Stimulated activated naive CD8-positive, alpha-beta T cell treated with anti-CD3 and anti-CD28 coated beads, Interleukin-15, Interleukin-2, amounts not matched to agents 100 ng/mL and 50 ng/mL, for 24 hours (primary cell): Measurements from ENCODE around the gene C5AR2.
"Not testable (repeated sequence)": the region's sequence is repeated elsewhere in the genome, so short reads cannot be mapped to it uniquely, and the experiment has no call there.

Source experiments
- H3K27ac Mint-ChIP-seq: one replicate; pipeline ENCODE4 v1.8.0; 2021; ENCODE audit warnings: mild to moderate bottlenecking, mixed read lengths
- H3K27me3 Mint-ChIP-seq: one replicate; pipeline ENCODE4 v1.8.0; 2021; ENCODE audit warnings: mixed read lengths
- H3K36me3 Mint-ChIP-seq: one replicate; pipeline ENCODE4 v1.8.0; 2021; ENCODE audit warnings: low read depth, mixed read lengths
- H3K4me1 Mint-ChIP-seq: one replicate; pipeline ENCODE4 v1.8.0; 2021; ENCODE audit warnings: low read depth, mixed read lengths
- H3K4me3 Mint-ChIP-seq: one replicate; pipeline ENCODE4 v1.8.0; 2021; ENCODE audit warnings: mild to moderate bottlenecking, mixed read lengths
- H3K9me3 Mint-ChIP-seq: one replicate; pipeline ENCODE4 v1.8.0; 2021; ENCODE audit warnings: mixed read lengths

C5AR2 gene

DNA sequence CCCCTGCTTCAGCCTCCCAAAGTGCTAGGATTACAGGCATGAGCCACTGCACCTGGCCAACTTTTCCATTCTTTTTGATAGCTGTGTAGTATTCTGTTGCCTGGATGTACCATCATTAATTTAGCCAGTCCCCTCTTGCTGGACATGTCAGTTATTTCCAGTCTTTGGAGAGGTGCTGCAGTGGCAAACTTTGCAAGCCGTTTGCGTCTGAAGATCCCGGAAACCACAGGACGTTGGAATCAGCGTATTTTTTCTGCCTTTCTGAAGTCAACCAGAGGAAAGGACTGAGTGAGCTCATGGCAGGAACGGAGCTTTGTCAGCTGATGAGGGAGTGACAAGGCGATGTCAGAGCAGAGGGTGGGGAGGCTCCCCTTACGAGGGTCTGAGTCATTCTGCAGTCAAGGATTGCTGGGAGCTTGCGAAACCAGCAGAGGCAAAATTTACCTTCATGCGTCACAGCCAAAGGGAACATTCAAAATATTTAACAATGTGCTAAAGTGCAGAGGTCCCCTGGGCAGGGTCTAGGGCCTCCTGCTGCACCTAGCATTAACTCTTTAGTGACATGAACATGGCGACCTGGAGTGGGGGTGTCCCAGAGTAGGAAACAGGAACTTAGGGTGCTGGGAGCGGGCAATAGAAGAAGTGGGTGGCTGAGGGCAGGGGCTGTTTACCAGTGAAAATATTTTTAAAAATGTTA, 16.7 kb upstream of the C5AR2 start:
- no peak overlapping the region for H3K4me3 Mint-ChIP-seq
- H3K36me3 Mint-ChIP-seq: no peaks in the 10 kb centered on the region
- no peaks in the 10 kb centered on the region for H3K9me3 Mint-ChIP-seq
- H3K4me1 Mint-ChIP-seq: no peaks in the 10 kb centered on the region
- H3K27me3 Mint-ChIP-seq: peaks cover 20% of the 10 kb centered on the region
- H3K27ac Mint-ChIP-seq: no peak overlapping the region

DNA sequence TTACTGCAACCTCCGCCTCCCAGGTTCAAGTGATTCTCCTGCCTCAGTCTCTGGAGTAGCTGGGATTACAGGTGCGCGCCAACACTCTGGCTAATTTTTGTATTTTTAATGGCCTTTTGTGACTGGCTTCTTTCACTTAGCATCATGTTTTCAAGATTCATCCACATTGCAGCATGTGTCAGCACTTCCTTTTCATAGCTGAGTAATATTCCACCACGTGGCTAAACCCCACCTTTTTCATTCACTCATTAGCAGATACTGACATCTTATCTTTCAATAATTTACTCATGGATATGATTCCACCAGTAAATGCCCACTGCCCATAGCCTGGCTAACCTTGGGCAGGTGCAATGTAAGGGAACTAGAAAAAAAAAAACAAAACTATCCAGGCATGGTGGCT, 15.5 kb upstream of the C5AR2 start:
- Mint-ChIP-seq H3K27ac (no peak overlapping the region), H3K4me3 (no peak overlapping the region), H3K36me3 (no peaks in the 10 kb centered on the region), H3K27me3 (peaks cover 26% of the 10 kb centered on the region), H3K9me3 (no peaks in the 10 kb centered on the region), H3K4me1 (no peaks in the 10 kb centered on the region)

DNA sequence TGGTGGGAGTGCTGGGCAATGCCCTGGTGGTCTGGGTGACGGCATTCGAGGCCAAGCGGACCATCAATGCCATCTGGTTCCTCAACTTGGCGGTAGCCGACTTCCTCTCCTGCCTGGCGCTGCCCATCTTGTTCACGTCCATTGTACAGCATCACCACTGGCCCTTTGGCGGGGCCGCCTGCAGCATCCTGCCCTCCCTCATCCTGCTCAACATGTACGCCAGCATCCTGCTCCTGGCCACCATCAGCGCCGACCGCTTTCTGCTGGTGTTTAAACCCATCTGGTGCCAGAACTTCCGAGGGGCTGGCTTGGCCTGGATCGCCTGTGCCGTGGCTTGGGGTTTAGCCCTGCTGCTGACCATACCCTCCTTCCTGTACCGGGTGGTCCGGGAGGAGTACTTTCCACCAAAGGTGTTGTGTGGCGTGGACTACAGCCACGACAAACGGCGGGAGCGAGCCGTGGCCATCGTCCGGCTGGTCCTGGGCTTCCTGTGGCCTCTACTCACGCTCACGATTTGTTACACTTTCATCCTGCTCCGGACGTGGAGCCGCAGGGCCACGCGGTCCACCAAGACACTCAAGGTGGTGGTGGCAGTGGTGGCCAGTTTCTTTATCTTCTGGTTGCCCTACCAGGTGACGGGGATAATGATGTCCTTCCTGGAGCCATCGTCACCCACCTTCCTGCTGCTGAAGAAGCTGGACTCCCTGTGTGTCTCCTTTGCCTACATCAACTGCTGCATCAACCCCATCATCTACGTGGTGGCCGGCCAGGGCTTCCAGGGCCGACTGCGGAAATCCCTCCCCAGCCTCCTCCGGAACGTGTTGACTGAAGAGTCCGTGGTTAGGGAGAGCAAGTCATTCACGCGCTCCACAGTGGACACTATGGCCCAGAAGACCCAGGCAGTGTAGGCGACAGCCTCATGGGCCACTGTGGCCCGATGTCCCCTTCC, 11.8 kb upstream of the C5AR2 start:
- no peaks in the 10 kb centered on the region for H3K4me1 Mint-ChIP-seq
- peaks cover 41% of the 10 kb centered on the region for H3K27me3 Mint-ChIP-seq
- no peak overlapping the region for H3K27ac Mint-ChIP-seq
- no peaks in the 10 kb centered on the region for H3K9me3 Mint-ChIP-seq
- no peak overlapping the region for H3K4me3 Mint-ChIP-seq
- no peaks in the 10 kb centered on the region for H3K36me3 Mint-ChIP-seq

DNA sequence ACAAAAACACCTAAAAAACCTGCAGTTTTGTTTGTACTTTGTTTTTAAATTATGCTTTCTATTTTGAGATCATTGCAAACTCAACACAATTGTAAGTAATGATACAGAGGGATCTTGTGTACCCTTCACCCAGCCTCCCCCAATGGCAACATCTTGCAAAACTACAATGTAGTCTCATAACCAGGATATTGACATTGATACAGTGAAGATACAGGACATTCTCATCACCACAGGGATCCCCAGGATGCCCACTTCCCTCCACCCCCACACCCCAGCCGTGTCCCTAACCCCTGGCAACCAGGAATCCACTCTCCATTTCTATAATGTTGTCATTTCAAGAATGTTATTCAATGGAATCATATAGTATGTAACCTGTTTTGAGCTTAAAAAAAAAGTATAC, 10.3 kb upstream of the C5AR2 start:
- peaks cover 37% of the 10 kb centered on the region for H3K27me3 Mint-ChIP-seq
- H3K4me1 Mint-ChIP-seq: no peaks in the 10 kb centered on the region
- no peak overlapping the region for H3K27ac Mint-ChIP-seq
- no peak overlapping the region for H3K4me3 Mint-ChIP-seq
- no peaks in the 10 kb centered on the region for H3K9me3 Mint-ChIP-seq
- H3K36me3 Mint-ChIP-seq: no peaks in the 10 kb centered on the region

DNA sequence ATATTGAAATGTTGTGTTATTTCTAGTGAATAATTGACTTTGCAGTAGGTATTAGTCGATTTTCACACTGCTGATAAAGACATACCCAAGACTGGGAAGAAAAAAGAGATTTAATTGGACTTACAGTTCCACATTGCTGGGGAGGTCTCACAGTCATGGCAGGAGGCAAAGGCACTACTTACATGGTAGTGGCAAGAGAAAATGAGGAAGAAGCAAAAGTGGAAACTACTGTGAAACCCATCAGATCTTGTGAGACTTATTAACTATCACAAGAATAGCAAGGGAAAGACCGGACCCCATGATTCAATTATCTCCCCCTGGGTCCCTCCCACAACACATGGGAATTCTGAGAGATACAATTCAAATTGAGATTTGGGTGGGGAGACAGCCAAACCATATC, 9.9 kb upstream of the C5AR2 start:
- Mint-ChIP-seq H3K9me3 (no peaks in the 10 kb centered on the region), H3K27me3 (peaks cover 36% of the 10 kb centered on the region), H3K36me3 (no peaks in the 10 kb centered on the region), H3K4me1 (no peaks in the 10 kb centered on the region), H3K27ac (no peak overlapping the region), H3K4me3 (no peak overlapping the region)

DNA sequence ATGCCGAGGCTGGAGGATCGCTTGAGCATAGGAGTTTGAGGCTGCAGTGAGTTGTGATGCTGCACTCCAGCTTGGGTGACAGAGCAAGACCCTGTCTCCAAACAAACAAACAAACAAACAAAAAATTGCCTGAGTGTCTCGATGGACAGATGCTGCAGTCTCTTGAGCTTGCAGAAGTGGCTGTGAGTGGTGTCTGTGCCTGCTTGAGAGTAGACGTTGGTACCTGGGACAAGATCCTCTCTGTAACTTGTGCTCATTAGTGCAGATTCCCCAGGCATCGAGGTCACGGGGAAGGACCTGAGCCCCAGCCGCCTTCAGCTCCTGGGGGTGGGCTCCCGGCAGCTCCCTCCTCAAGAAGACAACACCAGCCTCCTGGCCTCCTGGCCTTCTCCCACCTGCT, 8.6 kb upstream of the C5AR2 start:
- no peaks in the 10 kb centered on the region for H3K9me3 Mint-ChIP-seq
- H3K4me3 Mint-ChIP-seq: no peak overlapping the region
- H3K36me3 Mint-ChIP-seq: no peaks in the 10 kb centered on the region
- H3K27me3 Mint-ChIP-seq: peaks cover 36% of the 10 kb centered on the region
- no peaks in the 10 kb centered on the region for H3K4me1 Mint-ChIP-seq
- no peak overlapping the region for H3K27ac Mint-ChIP-seq

DNA sequence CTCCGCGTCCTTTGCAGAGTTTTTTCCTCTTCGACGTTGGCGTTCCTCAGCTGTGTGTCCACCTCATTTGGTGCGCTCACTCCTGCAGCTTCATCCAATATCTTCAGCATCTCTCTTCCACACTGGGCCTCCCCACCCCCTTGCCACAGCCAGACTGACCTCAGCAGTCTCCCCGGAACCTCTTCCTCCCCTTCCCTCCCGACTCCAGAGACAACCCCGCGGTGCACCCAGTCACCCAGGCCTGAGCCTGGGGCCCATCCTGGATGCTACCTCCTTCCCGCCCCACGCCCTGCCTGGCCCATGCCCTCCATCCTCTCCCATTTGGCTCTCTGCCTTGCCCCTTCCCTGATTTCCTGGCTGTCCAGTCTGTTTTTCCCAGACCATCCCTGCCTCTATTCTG, 8.1 kb upstream of the C5AR2 start:
- H3K27me3 Mint-ChIP-seq: peaks cover 36% of the 10 kb centered on the region
- no peak overlapping the region for H3K4me3 Mint-ChIP-seq
- no peaks in the 10 kb centered on the region for H3K36me3 Mint-ChIP-seq
- H3K4me1 Mint-ChIP-seq: no peaks in the 10 kb centered on the region
- H3K9me3 Mint-ChIP-seq: no peaks in the 10 kb centered on the region
- H3K27ac Mint-ChIP-seq: no peak overlapping the region

DNA sequence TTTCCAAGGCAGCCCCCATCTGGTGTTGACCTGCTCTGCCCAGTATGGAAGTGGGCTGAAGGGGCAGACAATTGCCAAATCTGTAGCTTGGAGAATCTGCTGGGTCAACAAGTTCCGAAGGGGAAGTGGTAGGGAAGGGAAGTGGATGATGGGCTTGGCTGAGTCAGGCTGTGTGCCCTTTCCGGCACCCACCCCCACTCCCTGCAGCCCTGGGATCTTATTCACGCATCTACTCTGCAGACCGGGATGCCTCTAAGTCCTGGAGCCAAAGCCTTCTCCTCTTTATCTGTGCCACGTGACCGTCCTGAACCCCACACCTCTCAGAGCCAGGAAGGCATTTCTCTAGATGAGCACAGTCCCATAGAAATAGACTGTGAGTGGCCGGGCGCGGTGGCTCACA, 7.5 kb upstream of the C5AR2 start:
- H3K27me3 Mint-ChIP-seq: peaks cover 36% of the 10 kb centered on the region

DNA sequence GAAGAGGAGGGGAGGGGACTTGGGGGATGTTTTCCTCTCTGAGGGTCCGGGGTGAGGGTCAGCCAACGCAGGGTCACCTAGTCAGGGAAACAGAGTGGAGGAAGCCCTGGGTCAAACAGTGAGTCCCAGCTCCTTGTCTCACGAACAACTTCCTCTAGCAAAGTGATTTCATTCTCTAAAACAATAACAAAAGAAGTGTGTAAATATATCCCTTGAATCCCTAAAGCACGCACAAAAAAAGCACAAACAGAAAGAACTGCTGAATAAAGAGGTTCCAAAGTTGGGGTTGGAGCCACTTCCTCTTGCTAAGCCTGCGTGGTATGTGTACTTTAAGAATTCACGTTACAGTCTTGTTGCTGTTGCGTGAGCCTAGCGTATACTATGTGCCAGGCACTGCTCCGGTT, 1.5 kb upstream of the C5AR2 start:
- Mint-ChIP-seq H3K4me3 (no peak overlapping the region), H3K27ac (no peak overlapping the region), H3K36me3 (no peaks in the 10 kb centered on the region), H3K4me1 (no peaks in the 10 kb centered on the region), H3K27me3 (peaks cover 3% of the 10 kb centered on the region), H3K9me3 (no peaks in the 10 kb centered on the region)

More for the DNA sequence above, 7.5 kb upstream of the C5AR2 start:
- Mint-ChIP-seq H3K36me3 (no peaks in the 10 kb centered on the region), H3K4me1 (no peaks in the 10 kb centered on the region), H3K4me3 (no peak overlapping the region), H3K9me3 (no peaks in the 10 kb centered on the region), H3K27ac (no peak overlapping the region)

DNA sequence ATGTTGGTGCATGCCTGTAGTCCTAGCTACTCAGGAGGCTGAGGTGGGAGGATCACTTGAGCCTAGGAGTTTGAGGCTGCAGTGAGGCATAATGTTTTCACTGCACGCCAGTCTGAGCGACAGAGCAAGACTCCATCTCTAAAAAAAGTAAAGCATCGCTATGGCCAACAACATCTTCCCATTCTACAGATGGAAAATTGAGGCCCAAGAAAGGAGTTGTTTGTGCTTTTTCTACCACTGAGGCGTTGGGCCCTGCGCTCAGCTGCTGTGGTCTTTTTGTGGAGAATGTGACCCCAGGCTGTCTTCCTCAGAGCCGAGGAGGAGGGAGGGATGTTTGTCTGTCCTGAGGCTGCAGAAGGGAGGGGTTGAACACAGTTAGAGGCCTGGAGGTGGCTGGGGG, 485 bp upstream of the C5AR2 start:
- Mint-ChIP-seq H3K27ac (no peak overlapping the region), H3K9me3 (no peaks in the 10 kb centered on the region), H3K4me3 (no peak overlapping the region), H3K36me3 (no peaks in the 10 kb centered on the region), H3K4me1 (peaks cover 6% of the 10 kb centered on the region), H3K27me3 (no peaks in the 10 kb centered on the region)

DNA sequence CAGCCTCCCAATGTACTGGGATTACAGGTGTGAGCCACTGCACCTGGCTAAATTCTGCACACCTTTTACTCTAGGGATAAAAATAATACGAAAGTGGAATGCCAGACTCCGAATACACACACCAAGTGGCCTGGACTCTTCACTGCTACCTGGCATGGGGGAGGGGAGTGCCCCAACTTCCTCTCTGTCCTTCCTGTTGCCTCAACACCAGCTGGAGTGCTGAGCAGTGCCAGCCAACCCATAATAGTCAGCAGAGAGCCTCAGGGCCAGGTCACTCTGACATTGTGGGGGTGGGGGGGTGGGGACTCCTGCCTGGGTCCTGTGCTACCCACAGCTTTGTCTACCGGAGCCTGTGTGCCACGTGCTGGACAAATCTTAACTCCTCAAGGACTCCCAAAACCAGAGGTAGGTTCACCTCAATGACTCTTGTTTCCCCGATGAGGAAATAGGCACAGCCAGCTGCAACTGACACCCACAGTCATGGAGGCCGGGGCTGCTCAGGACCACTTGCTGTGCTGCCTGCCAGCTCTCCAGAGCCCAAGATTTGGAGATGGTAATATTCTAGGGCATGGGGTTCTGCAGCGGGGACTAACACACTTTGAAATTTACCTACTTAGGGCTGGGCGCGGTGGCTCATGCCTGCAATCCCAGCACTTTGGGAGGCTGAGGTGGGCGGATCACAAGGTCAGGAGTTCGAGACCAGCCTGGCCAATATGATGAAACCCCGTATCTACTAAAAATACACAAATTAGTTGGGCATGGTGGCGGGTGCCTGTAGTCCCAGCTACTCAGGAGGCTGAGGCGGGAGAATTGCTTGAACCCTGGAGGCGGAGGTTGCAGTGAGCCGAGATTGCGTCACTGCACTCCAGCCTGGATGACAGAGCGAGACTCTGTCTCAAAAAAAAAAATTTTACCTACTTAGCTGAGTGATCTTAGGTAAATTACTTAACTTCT, 5.1 kb downstream of the C5AR2 start:
- H3K27me3 Mint-ChIP-seq, H3K4me3 Mint-ChIP-seq, H3K4me1 Mint-ChIP-seq, H3K9me3 Mint-ChIP-seq, H3K36me3 Mint-ChIP-seq: not testable (repeated sequence)
- peak overlapping the region; percentile 11 for H3K27ac Mint-ChIP-seq

DNA sequence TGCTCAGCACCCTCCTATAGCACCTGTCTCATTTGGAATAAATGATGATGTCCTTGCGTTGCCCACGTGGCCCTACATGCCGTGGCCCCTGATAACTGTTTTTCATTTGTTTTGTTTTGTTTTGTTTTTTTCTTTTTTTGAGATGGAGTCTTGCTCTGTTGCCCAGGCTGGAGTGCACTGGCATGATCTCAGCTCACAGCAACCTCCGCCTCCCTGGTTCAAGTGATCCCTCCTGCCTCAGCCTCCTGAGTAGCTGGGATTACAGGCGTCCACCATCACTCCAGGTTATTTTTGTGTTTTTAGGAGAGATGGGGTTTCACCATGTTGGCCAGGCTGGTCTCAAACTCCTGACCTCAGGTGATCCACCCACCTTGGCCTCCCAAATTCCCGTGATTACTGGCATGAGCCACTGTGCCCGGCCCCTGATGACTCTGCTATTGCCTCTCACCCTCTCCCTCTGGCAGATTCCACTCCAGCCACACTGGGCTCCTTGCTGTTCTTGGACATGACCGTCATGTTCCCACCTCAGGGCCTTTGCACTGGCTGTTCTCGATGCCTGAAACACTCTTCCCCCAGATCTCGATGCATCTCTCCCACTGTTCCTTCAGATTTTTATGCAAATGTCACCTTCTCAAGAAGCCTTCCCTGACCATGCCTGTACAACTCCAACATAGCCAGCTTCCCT, 7.4 kb downstream of the C5AR2 start:
- H3K36me3 Mint-ChIP-seq: no peaks in the 10 kb centered on the region
- no peak overlapping the region for H3K27ac Mint-ChIP-seq
- no peaks in the 10 kb centered on the region for H3K9me3 Mint-ChIP-seq
- no peaks in the 10 kb centered on the region for H3K27me3 Mint-ChIP-seq
- no peak overlapping the region for H3K4me3 Mint-ChIP-seq
- peaks cover 9% of the 10 kb centered on the region for H3K4me1 Mint-ChIP-seq

DNA sequence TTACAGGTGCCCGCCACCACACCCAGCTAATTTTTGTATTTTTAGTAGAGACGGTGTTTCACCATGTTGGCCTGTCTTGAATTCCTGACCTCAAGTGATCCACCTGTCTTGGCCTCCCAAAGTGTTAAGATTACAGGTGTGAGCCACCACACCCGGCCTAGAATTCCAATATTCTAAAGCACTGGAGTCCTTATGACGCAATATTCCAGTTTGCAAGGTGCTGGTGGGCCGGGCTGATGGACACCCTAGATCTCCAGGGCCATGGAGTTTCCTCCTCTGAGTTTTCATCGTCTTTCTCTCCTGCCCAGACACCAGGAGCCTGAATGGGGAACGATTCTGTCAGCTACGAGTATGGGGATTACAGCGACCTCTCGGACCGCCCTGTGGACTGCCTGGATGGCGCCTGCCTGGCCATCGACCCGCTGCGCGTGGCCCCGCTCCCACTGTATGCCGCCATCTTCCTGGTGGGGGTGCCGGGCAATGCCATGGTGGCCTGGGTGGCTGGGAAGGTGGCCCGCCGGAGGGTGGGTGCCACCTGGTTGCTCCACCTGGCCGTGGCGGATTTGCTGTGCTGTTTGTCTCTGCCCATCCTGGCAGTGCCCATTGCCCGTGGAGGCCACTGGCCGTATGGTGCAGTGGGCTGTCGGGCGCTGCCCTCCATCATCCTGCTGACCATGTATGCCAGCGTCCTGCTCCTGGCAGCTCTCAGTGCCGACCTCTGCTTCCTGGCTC, 8.7 kb downstream of the C5AR2 start:
- H3K4me1 Mint-ChIP-seq: peaks cover 9% of the 10 kb centered on the region
- no peaks in the 10 kb centered on the region for H3K9me3 Mint-ChIP-seq
- no peaks in the 10 kb centered on the region for H3K27me3 Mint-ChIP-seq
- no peak overlapping the region for H3K4me3 Mint-ChIP-seq
- no peak overlapping the region for H3K27ac Mint-ChIP-seq
- no peaks in the 10 kb centered on the region for H3K36me3 Mint-ChIP-seq

DNA sequence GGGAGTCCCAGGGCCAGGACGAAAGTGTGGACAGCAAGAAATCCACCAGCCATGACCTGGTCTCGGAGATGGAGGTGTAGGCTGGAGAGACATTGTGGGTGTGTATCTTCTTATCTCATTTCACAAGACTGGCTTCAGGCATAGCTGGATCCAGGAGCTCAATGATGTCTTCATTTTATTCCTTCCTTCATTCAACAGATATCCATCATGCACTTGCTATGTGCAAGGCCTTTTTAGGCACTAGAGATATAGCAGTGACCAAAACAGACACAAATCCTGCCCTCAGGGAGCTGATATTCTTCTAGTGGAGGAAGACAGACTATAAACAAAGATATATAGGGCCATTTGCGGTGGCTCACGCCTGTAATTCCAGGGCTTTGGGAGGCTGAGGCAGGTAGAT, 9.8 kb downstream of the C5AR2 start:
- H3K27ac Mint-ChIP-seq: no peak overlapping the region

More for the DNA sequence above, 9.8 kb downstream of the C5AR2 start:
- no peaks in the 10 kb centered on the region for H3K9me3 Mint-ChIP-seq
- H3K27me3 Mint-ChIP-seq: no peaks in the 10 kb centered on the region
- H3K36me3 Mint-ChIP-seq: no peaks in the 10 kb centered on the region
- H3K4me3 Mint-ChIP-seq: no peak overlapping the region
- H3K4me1 Mint-ChIP-seq: peaks cover under 1% of the 10 kb centered on the region
